Memory B cell (primary cell): Measurements from ENCODE around the gene PRRX2.

Experiments
- ATAC-seq: fragments of 150-1000 bp; cut with Tn5 transposase; 2 replicates; pipeline ENCODE4 v1.10.0; 2021; ENCODE audit warnings: low read depth, mild to moderate bottlenecking, moderate library complexity
- DNase-seq, 2 donors: peaks; one replicate each; pipeline ENCODE4 v3.0.0; 2022; ENCODE audit warnings: low spot score in 2 of 2
- H3K27ac Mint-ChIP-seq: one replicate; pipeline ENCODE4 v1.8.0; 2022; ENCODE audit warnings: mild to moderate bottlenecking, moderate library complexity, mixed read lengths
- H3K27me3 Mint-ChIP-seq: one replicate; pipeline ENCODE4 v1.8.0; 2022; ENCODE audit warnings: mixed read lengths
- H3K36me3 Mint-ChIP-seq: one replicate; pipeline ENCODE4 v1.8.0; 2022; ENCODE audit warnings: mild to moderate bottlenecking, mixed read lengths
- H3K4me1 Mint-ChIP-seq: one replicate; pipeline ENCODE4 v1.8.0; 2022; ENCODE audit warnings: mixed read lengths
- H3K4me3 Mint-ChIP-seq: one replicate; pipeline ENCODE4 v1.8.0; 2022; ENCODE audit warnings: mild to moderate bottlenecking, moderate library complexity, mixed read lengths
- H3K9me3 Mint-ChIP-seq: one replicate; pipeline ENCODE4 v1.8.0; 2022; ENCODE audit warnings: mixed read lengths

Gene PRRX2

DNA sequence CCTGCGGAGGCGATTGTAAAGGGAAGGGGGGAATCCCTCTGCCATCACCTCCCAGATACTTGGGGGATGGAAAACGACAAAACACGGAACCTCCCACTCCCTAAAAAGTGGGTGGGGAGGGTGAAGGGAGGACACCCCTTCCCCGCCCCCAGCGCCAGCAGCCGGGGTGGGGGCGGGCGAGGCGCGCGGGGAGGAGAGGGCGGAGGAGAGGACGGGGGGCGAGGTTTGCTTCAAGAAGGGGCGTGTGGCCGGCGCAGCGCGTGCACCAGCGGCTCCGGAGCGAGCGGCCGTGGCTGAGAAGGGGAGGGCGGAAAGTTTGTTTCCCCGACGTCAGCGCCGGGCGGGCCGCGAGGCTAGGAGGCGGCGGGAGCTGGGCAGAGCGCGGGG, at the start of gene PRRX2:
PRRX2 (plus strand) TSS at position 259 of the 387 bp plus-strand sequence. CDS start 221 bp downstream, outside the sequence.
- Mint-ChIP-seq H3K27me3 (peaks cover 14% of the 10 kb centered on the region), H3K27ac (peak within 1 kb of the TSS; percentile 55), H3K9me3 (no peaks in the 10 kb centered on the region), H3K4me1 (peaks cover 6% of the 10 kb centered on the region), H3K36me3 (no peaks in the 10 kb centered on the region), H3K4me3 (peak within 1 kb of the TSS; percentile 88)
- ATAC-seq: peak; percentile 52
- no peak for DNase-seq

DNA sequence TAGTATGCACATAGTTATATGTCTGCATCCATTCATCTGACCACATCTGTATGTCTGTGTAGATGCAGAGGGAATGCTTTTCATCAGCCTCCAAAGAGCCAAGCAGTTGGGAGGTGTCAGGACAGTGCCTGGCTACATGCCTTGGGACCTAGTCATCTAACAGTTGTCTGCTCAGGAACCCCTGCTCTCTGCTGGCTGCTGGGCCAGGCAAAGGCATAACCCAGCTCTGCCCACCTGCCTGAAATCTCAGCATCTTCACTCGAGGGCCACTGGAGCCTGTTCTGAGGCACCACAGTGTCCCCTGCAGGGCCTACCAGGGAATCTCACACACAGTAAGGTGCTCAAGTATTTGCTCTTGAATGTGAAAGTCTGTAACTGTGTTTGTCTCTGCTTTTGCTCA, 48.3 kb upstream of the PRRX2 start:
- Mint-ChIP-seq H3K36me3 (no peaks in the 10 kb centered on the region), H3K27me3 (peaks cover 13% of the 10 kb centered on the region), H3K9me3 (no peaks in the 10 kb centered on the region), H3K4me3 (no peak overlapping the region), H3K27ac (no peak overlapping the region), H3K4me1 (no peaks in the 10 kb centered on the region)
- DNase-seq (no peak), ATAC-seq (peak; percentile 41)

DNA sequence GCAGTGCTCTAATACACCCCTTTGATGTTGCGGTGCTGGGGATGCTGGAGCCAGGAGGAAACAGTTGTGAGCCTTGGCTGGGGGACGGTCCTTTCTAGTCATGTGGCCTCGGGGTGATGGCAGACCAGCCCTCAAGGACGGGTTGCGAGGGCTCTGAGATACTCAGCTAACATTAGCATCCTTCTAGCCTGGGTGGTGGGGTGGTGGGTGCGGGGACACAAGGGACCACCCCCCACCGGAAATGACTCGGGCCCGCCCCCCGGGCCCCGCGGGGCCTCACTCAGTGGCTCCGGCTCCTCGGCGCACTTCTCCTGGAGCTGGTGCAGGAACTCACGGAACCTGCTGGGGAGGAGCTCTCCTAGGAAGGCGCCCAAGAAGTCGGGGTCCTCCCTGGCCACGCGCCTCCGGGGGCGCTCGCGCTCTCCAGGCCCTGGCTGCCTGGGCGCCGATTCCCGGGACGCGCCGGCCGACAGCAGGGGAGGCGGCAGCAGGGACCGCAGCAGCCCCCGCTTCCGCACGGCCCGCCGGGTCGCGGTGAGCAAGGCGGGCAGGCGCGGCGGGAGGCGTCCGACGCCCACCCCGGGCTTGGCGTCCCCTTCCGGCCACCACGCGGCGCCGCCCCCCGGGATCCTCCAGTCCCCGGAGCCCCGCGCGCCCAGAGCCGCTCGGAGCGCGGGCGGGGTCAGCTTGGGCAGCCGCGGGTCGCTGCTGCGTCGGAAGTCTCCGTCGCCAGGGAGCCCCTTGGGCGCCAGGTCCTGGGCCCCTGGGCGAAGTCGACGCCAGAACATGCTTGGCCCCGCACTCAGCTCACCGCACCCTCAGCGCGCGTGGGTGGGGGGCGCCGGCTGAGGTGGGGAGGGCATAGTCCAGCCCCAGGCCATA, 45.4 kb upstream of the PRRX2 start:
- Mint-ChIP-seq H3K9me3 (no peaks in the 10 kb centered on the region), H3K27me3 (peaks cover 13% of the 10 kb centered on the region), H3K27ac (no peak overlapping the region), H3K4me3 (peak overlapping the region; percentile 33), H3K4me1 (peaks cover 7% of the 10 kb centered on the region), H3K36me3 (no peaks in the 10 kb centered on the region)
- DNase-seq: no peak
- ATAC-seq: no peak

DNA sequence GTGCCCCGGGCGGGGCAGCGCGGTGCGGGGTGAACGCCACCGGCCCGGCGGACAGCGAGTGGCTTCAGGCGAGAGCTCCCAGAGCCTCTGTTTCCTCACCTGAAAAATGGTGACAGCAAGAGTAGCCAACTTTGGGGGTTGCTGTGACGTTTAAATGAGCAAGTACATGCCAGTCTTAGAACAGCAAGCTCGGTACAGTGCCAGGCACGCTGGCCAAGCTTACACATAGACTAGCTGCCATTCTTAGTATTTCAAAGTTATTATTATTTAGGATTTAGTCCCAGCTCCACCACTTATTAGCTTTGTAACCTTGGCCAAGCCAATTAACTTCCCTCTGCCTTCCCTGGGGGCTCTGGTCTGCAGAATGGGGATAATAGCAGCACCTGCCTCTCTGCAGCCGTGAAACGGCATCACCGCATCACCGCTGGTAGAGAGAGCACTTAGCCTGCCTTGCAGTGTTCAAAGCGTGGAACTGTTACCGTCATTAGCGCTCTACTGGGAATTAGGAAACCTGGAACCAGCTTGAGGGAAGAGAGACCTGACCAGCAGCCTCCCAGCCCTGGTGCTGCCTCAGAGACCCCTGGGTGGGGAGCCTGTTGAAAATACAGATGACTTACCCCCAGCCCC, 44.7 kb upstream of the PRRX2 start, which contains the start of gene C9orf50:
C9orf50 (minus strand) TSS at position 433 of the 627 bp plus-strand sequence. CDS start 527 bp downstream, outside the sequence.
- no peak within 1 kb of the TSS for H3K4me3 Mint-ChIP-seq
- ATAC-seq (no peak), DNase-seq (no peak)
- peaks cover 8% of the 10 kb centered on the region for H3K4me1 Mint-ChIP-seq
- H3K27me3 Mint-ChIP-seq: peaks cover 13% of the 10 kb centered on the region
- H3K36me3 Mint-ChIP-seq: no peaks in the 10 kb centered on the region
- no peaks in the 10 kb centered on the region for H3K9me3 Mint-ChIP-seq
- H3K27ac Mint-ChIP-seq: no peak within 1 kb of the TSS

DNA sequence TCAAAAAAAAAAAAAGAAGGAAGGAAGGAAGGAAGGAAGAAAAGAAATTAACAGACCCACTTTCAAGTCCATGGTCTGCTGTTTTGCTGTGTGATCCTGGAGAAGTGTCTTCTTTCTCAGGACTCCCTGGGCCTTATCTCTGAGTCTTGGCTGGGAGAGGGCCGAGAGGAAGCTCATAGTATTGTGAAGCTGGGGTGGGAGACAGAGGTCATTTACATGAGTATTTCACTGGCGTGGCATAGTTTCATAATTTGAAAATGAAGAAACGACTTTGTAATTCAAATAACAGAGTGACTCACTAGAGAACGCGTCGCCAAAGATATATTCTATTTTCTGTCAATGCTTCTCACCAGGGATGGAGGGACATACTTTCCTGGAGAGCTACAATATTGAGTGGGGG, 42.1 kb upstream of the PRRX2 start:
- H3K27me3 Mint-ChIP-seq: peaks cover 12% of the 10 kb centered on the region
- H3K4me3 Mint-ChIP-seq: no peak overlapping the region
- H3K4me1 Mint-ChIP-seq: peaks cover 18% of the 10 kb centered on the region
- H3K27ac Mint-ChIP-seq: peak overlapping the region; percentile 91
- H3K36me3 Mint-ChIP-seq: no peaks in the 10 kb centered on the region
- H3K9me3 Mint-ChIP-seq: no peaks in the 10 kb centered on the region
- ATAC-seq (no peak), DNase-seq (no peak)

DNA sequence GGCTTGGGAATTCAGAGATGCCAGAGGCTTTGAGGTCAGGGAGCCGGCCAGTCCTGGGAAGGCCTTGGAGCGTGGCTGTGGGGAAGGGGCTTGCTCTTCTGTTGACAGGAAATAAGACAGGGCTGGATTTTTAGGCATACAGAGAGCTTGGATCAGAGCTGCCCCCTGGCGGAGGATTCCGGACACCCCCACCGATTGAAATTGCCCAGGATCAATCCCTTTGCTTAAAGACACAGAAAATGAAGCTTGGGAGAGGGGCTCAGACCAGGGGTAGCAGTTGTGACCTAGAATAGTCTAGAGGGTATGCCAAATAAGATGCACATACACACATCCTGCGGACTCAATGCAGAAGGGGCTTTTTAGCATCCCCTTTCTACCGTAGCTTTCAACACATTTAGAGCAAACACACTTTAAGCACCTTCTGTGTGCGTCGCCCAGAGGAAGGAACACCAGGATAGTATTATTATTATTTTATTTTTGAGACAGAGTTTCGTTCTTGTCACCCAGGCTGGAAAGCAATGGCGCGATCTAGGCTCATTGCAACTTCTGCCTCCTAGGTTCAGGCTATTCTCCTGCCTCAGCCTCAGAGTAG, 41.2 kb upstream of the PRRX2 start:
- DNase-seq: peak; percentile 60 to 69
- H3K9me3 Mint-ChIP-seq: no peaks in the 10 kb centered on the region
- no peak for ATAC-seq

DNA sequence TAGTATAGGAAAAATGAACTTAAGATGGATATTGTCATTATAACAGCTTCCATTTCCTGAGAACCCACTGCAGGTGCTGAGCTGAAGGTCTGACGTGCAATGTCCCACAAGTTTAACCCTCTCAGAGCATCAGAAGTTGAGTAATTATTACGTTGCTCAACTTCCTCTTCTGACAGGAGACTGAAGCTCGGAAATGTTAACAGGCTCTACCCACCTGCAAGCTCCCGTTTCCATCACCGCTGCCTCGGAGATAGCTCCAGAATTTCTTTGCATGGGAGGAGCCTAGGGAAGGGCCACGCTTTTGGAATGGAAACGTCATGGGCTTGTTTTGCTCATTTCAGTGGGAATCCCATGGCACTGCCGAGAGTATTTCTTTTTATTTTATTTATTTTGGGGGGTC, 40.5 kb upstream of the PRRX2 start:
- Mint-ChIP-seq H3K36me3 (no peaks in the 10 kb centered on the region), H3K9me3 (no peaks in the 10 kb centered on the region), H3K27me3 (peaks cover 4% of the 10 kb centered on the region), H3K4me1 (peaks cover 24% of the 10 kb centered on the region), H3K4me3 (peak overlapping the region; percentile 89), H3K27ac (peak overlapping the region; percentile 91)
- ATAC-seq (peak; percentile 59), DNase-seq (peak in 1 of 2 donors; percentile 47)

More for the DNA sequence above, 41.2 kb upstream of the PRRX2 start:
- Mint-ChIP-seq H3K4me3 (peak overlapping the region; percentile 89), H3K27ac (peak overlapping the region; percentile 91), H3K27me3 (peaks cover 6% of the 10 kb centered on the region), H3K4me1 (peaks cover 24% of the 10 kb centered on the region), H3K36me3 (no peaks in the 10 kb centered on the region)

DNA sequence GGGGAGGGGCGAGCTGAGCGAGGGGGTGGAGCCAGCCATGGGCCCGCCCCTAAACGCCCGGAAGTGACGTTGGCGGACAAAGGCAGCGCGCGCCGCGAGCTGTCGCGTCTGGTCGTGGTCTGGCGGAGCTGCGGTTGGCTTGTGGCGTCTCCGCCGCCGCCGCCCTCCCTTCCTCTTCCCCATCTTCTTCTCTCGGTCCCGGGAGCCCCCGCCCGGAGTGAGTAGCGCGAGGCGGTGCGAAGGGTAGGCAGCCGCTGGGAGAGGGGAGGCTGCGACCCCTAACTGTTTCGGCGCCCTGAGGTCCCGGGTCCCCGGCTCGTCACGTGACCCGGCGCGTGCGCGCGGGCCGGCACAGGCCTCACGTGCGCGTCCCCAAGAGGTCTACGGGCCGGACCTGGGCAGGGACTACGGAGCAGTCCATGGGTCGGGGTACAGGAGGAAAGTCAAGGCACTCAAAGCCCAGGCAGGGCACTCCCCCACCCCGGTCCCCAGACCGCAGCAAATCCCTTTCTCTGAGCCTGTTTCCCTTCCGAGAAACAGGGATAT, 39.3 kb upstream of the PRRX2 start, which contains the start of gene NTMT1:
NTMT1 (plus strand) TSS at position 85 of the 546 bp plus-strand sequence. CDS start 6,541 bp downstream, outside the sequence.
- H3K9me3 Mint-ChIP-seq: no peaks in the 10 kb centered on the region
- ATAC-seq (peak; percentile 83), DNase-seq (peak; percentile 93 to 97)
- H3K27me3 Mint-ChIP-seq: peaks cover 3% of the 10 kb centered on the region
- peak within 1 kb of the TSS; percentile 91 for H3K27ac Mint-ChIP-seq
- H3K4me3 Mint-ChIP-seq: peak within 1 kb of the TSS; percentile 89
- no peaks in the 10 kb centered on the region for H3K36me3 Mint-ChIP-seq
- peaks cover 32% of the 10 kb centered on the region for H3K4me1 Mint-ChIP-seq

DNA sequence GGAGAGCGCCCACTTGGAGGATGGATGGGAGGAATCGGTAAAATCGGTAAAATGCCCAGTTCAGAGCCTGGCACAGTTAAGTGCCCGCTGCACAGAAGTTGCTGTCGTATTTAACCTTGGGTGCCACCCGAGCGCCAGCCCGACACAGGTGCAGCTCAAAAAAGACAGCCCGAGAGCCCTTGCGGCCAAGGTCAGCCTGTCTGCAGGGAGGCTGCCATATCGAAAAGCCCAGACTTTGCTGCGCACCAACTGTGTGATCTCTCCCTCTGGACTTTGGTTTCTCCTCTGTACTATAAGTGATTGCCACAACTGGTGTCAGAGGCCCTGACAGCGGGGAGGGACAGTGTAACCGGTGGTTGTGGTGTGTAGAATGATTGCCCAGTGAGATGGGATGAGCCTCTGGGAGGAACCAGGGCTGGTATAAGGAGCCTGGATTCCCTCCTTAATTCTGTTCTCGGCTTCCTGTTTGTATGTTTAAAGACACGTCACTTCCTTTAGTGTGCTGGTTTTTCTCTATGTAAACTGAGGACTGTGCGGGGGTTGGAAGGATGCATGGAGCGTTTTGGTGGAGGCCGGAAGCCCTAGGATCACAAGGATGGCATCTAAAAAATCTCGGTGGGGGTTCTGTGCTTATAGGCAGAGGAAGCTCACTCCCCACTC, 38.7 kb upstream of the PRRX2 start:
- DNase-seq (peak; percentile 44 to 54), ATAC-seq (peak; percentile 39)
- peak overlapping the region; percentile 89 for H3K4me3 Mint-ChIP-seq
- H3K27me3 Mint-ChIP-seq: no peaks in the 10 kb centered on the region
- peaks cover 2% of the 10 kb centered on the region for H3K36me3 Mint-ChIP-seq
- peak overlapping the region; percentile 91 for H3K27ac Mint-ChIP-seq
- peaks cover 39% of the 10 kb centered on the region for H3K4me1 Mint-ChIP-seq
- H3K9me3 Mint-ChIP-seq: no peaks in the 10 kb centered on the region

DNA sequence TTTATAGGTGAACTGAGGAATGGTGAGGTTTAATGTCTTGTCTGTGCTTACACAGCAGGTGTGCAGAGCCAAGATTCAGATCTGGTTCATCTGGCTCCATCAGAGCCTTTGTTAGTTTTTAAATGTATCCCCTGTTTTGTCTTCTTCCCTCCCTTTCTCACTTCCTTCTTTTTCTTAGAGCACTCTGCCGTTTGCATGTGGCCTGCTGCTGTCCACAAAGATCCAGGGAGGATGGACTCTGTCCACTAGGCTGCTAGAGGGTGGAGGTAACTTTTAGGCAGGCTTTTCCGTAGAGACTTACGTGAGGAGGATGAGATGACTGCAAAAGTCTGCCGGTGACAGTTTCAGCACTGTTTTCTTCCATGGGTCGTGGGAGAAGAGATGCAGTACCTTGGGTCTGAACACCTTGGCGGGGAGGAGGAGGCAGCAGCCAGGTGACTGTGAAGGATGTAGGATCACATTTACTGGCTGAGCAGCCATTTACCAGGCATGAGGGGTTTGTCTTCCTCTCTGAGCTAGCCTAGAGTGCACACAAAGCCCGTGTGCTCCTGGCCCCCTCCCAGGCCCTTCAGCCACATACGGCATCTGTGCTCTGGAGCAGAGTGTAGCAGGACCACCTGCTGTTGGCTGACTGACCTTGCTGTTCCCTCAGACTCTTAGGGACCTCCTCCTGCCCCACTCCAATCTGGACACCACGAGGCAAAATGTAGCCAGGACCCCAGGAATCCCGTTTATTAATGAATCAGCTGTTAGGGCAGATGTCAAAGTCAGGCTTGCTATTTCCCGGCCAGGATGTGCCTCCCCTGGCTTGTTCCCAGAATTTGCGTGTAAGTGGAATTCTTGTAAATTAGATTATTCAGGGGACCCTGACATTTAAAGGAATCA, 37.6 kb upstream of the PRRX2 start:
- Mint-ChIP-seq H3K9me3 (no peaks in the 10 kb centered on the region), H3K4me1 (peaks cover 39% of the 10 kb centered on the region), H3K27me3 (no peaks in the 10 kb centered on the region), H3K4me3 (peak overlapping the region; percentile 89), H3K36me3 (peaks cover 2% of the 10 kb centered on the region), H3K27ac (peak overlapping the region; percentile 91)
- ATAC-seq: no peak
- DNase-seq: no peak

DNA sequence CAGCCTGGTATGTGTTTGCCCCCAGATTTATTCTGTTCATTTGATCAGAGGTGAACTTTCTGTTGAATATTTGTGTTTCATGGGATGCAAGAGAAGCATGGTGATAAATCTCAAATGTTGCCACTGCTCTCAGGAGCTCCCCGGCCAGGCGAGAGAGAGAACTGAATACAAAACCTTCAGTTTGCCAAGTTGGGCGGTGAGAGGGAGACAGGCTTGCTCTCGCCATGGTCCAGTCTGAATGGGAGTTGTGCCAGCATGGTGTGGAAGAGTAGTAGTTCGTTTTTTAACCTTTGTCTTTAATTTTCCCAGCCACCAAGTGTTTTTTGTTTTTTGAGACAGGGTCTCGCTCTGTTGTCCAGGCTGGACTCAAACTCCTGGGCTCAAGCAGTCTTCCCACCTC, 36.7 kb upstream of the PRRX2 start:
- Mint-ChIP-seq H3K4me1 (peaks cover 38% of the 10 kb centered on the region), H3K27ac (no peak overlapping the region), H3K4me3 (no peak overlapping the region), H3K9me3 (no peaks in the 10 kb centered on the region), H3K27me3 (no peaks in the 10 kb centered on the region), H3K36me3 (peaks cover 2% of the 10 kb centered on the region)
- DNase-seq (no peak), ATAC-seq (no peak)

DNA sequence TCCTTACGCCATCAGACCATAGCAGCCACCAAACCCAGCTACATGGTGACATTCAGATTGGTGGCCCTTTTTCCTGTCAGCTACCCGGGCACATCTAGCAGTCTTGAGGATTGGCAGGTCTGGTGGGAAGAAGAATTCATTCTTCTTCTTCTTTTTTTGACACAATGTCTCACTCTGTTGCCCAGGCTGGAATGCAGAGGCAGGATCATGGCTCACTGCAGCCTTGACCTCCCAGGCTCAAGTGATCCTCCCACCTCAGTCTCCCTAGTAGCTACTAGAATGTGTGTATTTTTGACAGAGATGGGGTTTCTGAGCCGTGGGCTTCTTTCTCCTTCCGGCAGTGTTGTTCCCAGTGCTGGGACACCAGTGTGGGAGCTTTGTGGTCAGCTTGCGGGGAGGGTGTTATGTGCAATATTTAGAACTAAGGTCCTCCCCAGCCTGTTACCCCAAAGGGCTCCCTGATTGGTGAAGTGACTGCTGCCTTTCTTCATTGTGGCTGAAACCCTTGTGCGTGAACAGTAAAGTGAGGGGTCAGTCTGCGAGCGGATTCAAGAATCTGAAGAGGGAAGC, 36.1 kb upstream of the PRRX2 start:
- peaks cover 2% of the 10 kb centered on the region for H3K36me3 Mint-ChIP-seq
- ATAC-seq (no peak), DNase-seq (no peak)
- H3K4me1 Mint-ChIP-seq: peaks cover 34% of the 10 kb centered on the region
- H3K27ac Mint-ChIP-seq: no peak overlapping the region
- no peaks in the 10 kb centered on the region for H3K9me3 Mint-ChIP-seq
- no peak overlapping the region for H3K4me3 Mint-ChIP-seq
- no peaks in the 10 kb centered on the region for H3K27me3 Mint-ChIP-seq
